Occipital lobe (tissue), 2 donors: ENCODE data around the gene FHOD3. TPM values are rescaled to one million over a fixed set of nuclear protein-coding genes. Genes with fewer than 3 reads are reported as not detected.

Source experiments
- DNase-seq: peaks from one replicate; lab custom pipeline; 2025; lab: John Stamatoyannopoulos, UW
- total RNA-seq: library from RNA; depleted of rRNA; stranded (reverse); fragments of >200 nt; gene quantifications from one replicate; pipeline ENCODE4 v1.2.3, GENCODE V29; 2014

Gene FHOD3
- total RNA-seq, 1 donor from 2014 or later: 51.2 TPM

GRCh38 chr18:36580874-36581750 lies 283.6 kb downstream of the FHOD3 start:
- DNase-seq: no peak

- no peak for DNase-seq
Measured at GRCh38 chr18:36582988-36583745, 285.7 kb downstream of the FHOD3 start.

- no peak for DNase-seq
Measured at GRCh38 chr18:36589857-36590543, 292.5 kb downstream of the FHOD3 start.

- DNase-seq: no peak
Measured at GRCh38 chr18:36590621-36591580, 293.4 kb downstream of the FHOD3 start.

GRCh38 chr18:36592282-36592681 lies 294.8 kb downstream of the FHOD3 start:
- no peak for DNase-seq

GRCh38 chr18:36593001-36593400 lies 295.5 kb downstream of the FHOD3 start:
- DNase-seq: no peak

GRCh38 chr18:36593641-36594040 lies 296.1 kb downstream of the FHOD3 start:
- no peak for DNase-seq

GRCh38 chr18:36594621-36595020 lies 297.1 kb downstream of the FHOD3 start:
- no peak for DNase-seq

GRCh38 chr18:36595046-36595817 lies 297.7 kb downstream of the FHOD3 start:
- DNase-seq: no peak

- DNase-seq: no peak
Measured at GRCh38 chr18:36595818-36596215, 298.3 kb downstream of the FHOD3 start.

GRCh38 chr18:36597636-36598035 lies 300.1 kb downstream of the FHOD3 start:
- DNase-seq: no peak

GRCh38 chr18:36600548-36600947 lies 303.0 kb downstream of the FHOD3 start:
- DNase-seq: no peak

- DNase-seq: no peak
Measured at GRCh38 chr18:36601316-36601715, 303.8 kb downstream of the FHOD3 start.

GRCh38 chr18:36602071-36602470 lies 304.6 kb downstream of the FHOD3 start:
- DNase-seq: no peak

GRCh38 chr18:36602620-36603019 lies 305.1 kb downstream of the FHOD3 start:
- DNase-seq: no peak

GRCh38 chr18:36608107-36608506 lies 310.6 kb downstream of the FHOD3 start:
- DNase-seq: no peak

GRCh38 chr18:36610258-36610657 lies 312.7 kb downstream of the FHOD3 start:
- no peak for DNase-seq

- no peak for DNase-seq
Measured at GRCh38 chr18:36610661-36611060, 313.1 kb downstream of the FHOD3 start.

- DNase-seq: no peak
Measured at GRCh38 chr18:36613069-36613468, 315.6 kb downstream of the FHOD3 start.

- no peak for DNase-seq
Measured at GRCh38 chr18:36613810-36614209, 316.3 kb downstream of the FHOD3 start.
